HuH-7.5 (cell line): Measurements from ENCODE around the gene PXDC1.

Experiments
- DNase-seq: peaks from one replicate; pipeline ENCODE4 v3.0.0; 2011; ENCODE audit warnings: low spot score

The PXDC1 gene

GRCh38 chr6:3751077-3751729 is at the start of gene PXDC1:
Gene PXDC1 (minus strand): TSS chr6:3751713. CDS start chr6:3751531, 182 bp downstream.
- DNase-seq = no peak

GRCh38 chr6:3800850-3801591 is 49.5 kb upstream of the PXDC1 start:
- DNase-seq = no peak

GRCh38 chr6:3799719-3800118 is 48.2 kb upstream of the PXDC1 start:
- DNase-seq = no peak

GRCh38 chr6:3798055-3798919 is 46.8 kb upstream of the PXDC1 start:
- DNase-seq = no peak

- no peak for DNase-seq
Measured at GRCh38 chr6:3797231-3798054, 45.9 kb upstream of the PXDC1 start.

- DNase-seq = no peak
Measured at GRCh38 chr6:3796719-3797041, 45.2 kb upstream of the PXDC1 start.

GRCh38 chr6:3795836-3796718 is 44.6 kb upstream of the PXDC1 start:
- DNase-seq = no peak

GRCh38 chr6:3794092-3794491 is 42.6 kb upstream of the PXDC1 start:
- no peak for DNase-seq

- DNase-seq = no peak
Measured at GRCh38 chr6:3793545-3793944, 42.0 kb upstream of the PXDC1 start.

- no peak for DNase-seq
Measured at GRCh38 chr6:3791526-3792203, 40.2 kb upstream of the PXDC1 start.

GRCh38 chr6:3789896-3790558 is 38.5 kb upstream of the PXDC1 start:
- DNase-seq = no peak

GRCh38 chr6:3789018-3789895 is 37.7 kb upstream of the PXDC1 start:
- no peak for DNase-seq

- no peak for DNase-seq
Measured at GRCh38 chr6:3788408-3789017, 37.0 kb upstream of the PXDC1 start.

- DNase-seq = no peak
Measured at GRCh38 chr6:3786141-3786540, 34.6 kb upstream of the PXDC1 start.

GRCh38 chr6:3785745-3786098 is 34.2 kb upstream of the PXDC1 start:
- DNase-seq = no peak

- DNase-seq = no peak
Measured at GRCh38 chr6:3784885-3785744, 33.6 kb upstream of the PXDC1 start.

GRCh38 chr6:3784423-3784822 is 32.9 kb upstream of the PXDC1 start:
- DNase-seq = no peak
